ENCODE results near the gene TKFC. TPM values are rescaled to one million over a fixed set of nuclear protein-coding genes. Genes with fewer than 3 reads are reported as not detected.

Gene TKFC
- total and polyA plus RNA-seq, 2 experiments from 2014 or later = 39.8 to 44.6 TPM

DNA sequence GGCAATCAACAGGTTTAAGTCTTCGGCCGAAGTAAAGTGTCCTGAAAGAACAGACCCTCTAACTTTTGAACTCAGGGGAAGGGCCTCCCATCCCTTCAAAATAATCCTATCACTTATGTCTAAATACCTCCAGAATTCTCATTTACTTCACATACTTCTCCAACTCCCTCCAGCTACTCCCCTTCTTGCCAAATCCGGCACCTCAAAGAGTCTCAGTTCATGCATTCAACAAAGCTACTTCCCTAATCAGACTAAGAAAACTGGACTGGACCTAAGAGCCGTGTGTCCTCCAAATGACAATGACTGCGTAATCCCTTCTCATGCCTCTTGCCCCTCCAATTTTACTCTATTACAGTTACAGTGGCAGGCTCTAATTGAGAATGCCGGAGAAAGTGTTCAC is 1.4 kb upstream of the TKFC start:
- H3K4me1 ChIP-seq (ENCODE audit: insufficient read depth) = peaks cover 45% of the 10 kb centered on the region
- peak; percentile 43 for DNase-seq
- H3F3A ChIP-seq (ENCODE audit: insufficient read depth) = peaks cover 58% of the 10 kb centered on the region
- peak overlapping the region; percentile 100 for H3K9ac ChIP-seq
- no peaks in the 10 kb centered on the region for H3K9me3 ChIP-seq (ENCODE audit: low read depth)
- H3K4me3 ChIP-seq = peak overlapping the region; percentile 93
- TF ChIP-seq EZH2 (IDR thresholded peaks at IDR 0.05; ENCODE audit: insufficient read depth, poor library complexity, severe bottlenecking) (no peak), EZH2phosphoT487 (IDR thresholded peaks at IDR 0.05; ENCODE audit: insufficient read depth, low read depth) (no peak)
- in situ Hi-C loops (cut with MboI) = no loop called here
- H3K79me2 ChIP-seq (ENCODE audit: insufficient read depth) = peaks cover 60% of the 10 kb centered on the region
- no peaks in the 10 kb centered on the region for H3K27me3 ChIP-seq (replicated peaks; ENCODE audit: insufficient read depth)
- H4K20me1 ChIP-seq (ENCODE audit: insufficient read depth) = no peaks in the 10 kb centered on the region
- H3K27ac ChIP-seq = peak overlapping the region; percentile 92
- no peaks in the 10 kb centered on the region for H3K9me2 ChIP-seq (ENCODE audit: insufficient read depth)
- H2AFZ ChIP-seq = no peak overlapping the region
- H3K4me2 ChIP-seq (ENCODE audit: unreplicated experiment) = peak overlapping the region; percentile 98
- 33 to 44% methylated on average over 6 of the region's 6 CpGs for WGBS, 2 experiments (ENCODE audit: low coverage in 1 of 2, low lambda C conversion rate in 2 of 2, missing lambda C conversion rate in 2 of 2)
- H3K36me3 ChIP-seq (ENCODE audit: low read depth) = peaks cover 7% of the 10 kb centered on the region; the same call in 1 of the 2 replicates

DNA sequence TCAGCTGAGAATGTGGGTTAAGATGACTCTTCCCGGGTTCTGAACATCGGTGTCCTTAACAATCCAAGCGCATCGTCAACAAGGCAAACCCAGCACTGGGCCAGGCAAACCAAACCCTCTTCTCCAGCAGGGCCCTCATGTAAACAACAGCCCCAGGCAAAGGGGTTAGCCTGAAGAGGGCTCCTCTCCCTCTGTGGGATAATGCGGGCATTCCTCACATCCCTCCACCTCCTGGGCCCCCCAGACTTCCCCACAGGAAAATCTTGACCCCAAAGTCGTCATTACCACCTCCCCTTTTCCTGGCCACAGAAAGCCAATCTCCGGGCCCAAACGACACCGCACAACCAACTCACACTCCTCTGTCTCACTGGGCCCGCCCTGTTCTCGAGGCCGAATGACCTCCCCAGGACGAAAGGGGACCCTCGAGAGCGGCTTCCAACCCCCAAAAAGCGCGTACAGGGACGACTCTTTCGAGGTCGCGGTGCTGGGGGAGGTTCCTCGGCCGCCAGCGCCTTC is 689 bp upstream of the TKFC start:
- Histone ChIP-seq H3K9me2 (ENCODE audit: insufficient read depth) (no peaks in the 10 kb centered on the region), H4K20me1 (ENCODE audit: insufficient read depth) (no peaks in the 10 kb centered on the region), H3K9me3 (ENCODE audit: low read depth) (no peaks in the 10 kb centered on the region), H3K4me1 (ENCODE audit: insufficient read depth) (peaks cover 39% of the 10 kb centered on the region), H2AFZ (peak overlapping the region; percentile 84), H3K27me3 (replicated peaks; ENCODE audit: insufficient read depth) (no peaks in the 10 kb centered on the region), H3K9ac (peak overlapping the region; percentile 100), H3K4me3 (peak overlapping the region; percentile 93), H3K27ac (peak overlapping the region; percentile 92), H3F3A (ENCODE audit: insufficient read depth) (peaks cover 51% of the 10 kb centered on the region), H3K4me2 (ENCODE audit: unreplicated experiment) (peak overlapping the region; percentile 98), H3K79me2 (ENCODE audit: insufficient read depth) (peaks cover 54% of the 10 kb centered on the region), H3K36me3 (ENCODE audit: low read depth) (peaks cover 7% of the 10 kb centered on the region; the same call in 1 of the 2 replicates)
- no peak for TF ChIP-seq EZH2 (IDR thresholded peaks at IDR 0.05; ENCODE audit: insufficient read depth, poor library complexity, severe bottlenecking)
- no peak for TF ChIP-seq EZH2phosphoT487 (IDR thresholded peaks at IDR 0.05; ENCODE audit: insufficient read depth, low read depth)
- in situ Hi-C loops (cut with MboI) = no loop called here
- WGBS, 2 experiments (ENCODE audit: low coverage in 1 of 2, low lambda C conversion rate in 2 of 2, missing lambda C conversion rate in 2 of 2) = 0% methylated on average over 23 to 24 of the region's 24 CpGs
- peak; percentile 72 for DNase-seq

DNA sequence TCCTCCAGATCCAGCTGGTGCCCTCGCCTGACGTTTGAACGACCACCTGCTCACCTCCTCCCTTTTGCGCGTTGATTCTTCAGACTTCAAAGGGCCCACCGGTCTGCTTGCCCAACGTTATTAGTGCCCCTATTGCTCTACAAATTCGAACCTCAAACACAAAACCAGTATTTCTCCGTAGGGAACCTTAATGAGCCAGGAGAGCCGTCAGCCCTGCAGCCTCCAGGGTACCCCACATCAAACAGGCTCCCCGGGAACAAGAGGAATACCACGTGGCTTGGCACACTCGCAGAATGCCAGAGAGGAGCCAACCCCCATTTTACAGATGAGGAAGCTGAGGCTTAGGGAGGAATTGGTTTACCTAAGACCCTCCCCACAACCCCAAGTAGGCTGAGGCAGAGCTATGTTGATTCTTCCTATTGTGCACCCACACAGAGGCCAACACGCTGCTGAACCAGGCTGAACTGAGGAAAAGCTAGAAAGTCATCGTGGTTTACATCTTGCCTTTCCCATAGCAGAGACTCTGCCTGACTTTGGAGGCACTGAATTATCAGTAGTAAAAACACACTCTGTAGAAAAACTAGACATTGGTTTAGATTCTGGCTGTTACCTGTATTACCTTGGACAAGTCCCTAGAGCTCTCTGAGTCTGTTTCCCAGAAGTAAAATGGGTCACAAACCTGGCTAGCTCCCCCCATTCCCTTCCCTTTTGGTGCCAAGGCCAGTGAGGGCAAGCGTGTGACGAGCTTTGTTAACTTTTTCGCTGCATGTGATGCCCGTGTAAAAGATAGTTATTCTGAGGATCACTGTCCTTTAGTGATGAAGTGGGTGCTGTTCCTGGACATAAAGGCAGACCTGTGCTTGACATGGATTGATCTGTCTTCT is 764 bp downstream of the TKFC start:
- Histone ChIP-seq H3K27me3 (replicated peaks; ENCODE audit: insufficient read depth) (no peaks in the 10 kb centered on the region), H3K79me2 (ENCODE audit: insufficient read depth) (peaks cover 42% of the 10 kb centered on the region), H3K9ac (peak overlapping the region; percentile 100), H3K9me2 (ENCODE audit: insufficient read depth) (no peaks in the 10 kb centered on the region), H3K9me3 (ENCODE audit: low read depth) (no peaks in the 10 kb centered on the region), H3K36me3 (ENCODE audit: low read depth) (peaks cover 7% of the 10 kb centered on the region; the same call in 1 of the 2 replicates), H4K20me1 (ENCODE audit: insufficient read depth) (no peaks in the 10 kb centered on the region), H3K4me3 (peak overlapping the region; percentile 93), H3F3A (ENCODE audit: insufficient read depth) (peaks cover 39% of the 10 kb centered on the region), H3K4me1 (ENCODE audit: insufficient read depth) (peaks cover 28% of the 10 kb centered on the region), H3K4me2 (ENCODE audit: unreplicated experiment) (peak overlapping the region; percentile 98), H3K27ac (peak overlapping the region; percentile 92), H2AFZ (peak overlapping the region; percentile 84)
- in situ Hi-C loops (cut with MboI) = no loop called here
- no peak for TF ChIP-seq EZH2phosphoT487 (IDR thresholded peaks at IDR 0.05; ENCODE audit: insufficient read depth, low read depth)
- no peak for TF ChIP-seq EZH2 (IDR thresholded peaks at IDR 0.05; ENCODE audit: insufficient read depth, poor library complexity, severe bottlenecking)
- WGBS, 2 experiments (ENCODE audit: low coverage in 1 of 2, low lambda C conversion rate in 2 of 2, missing lambda C conversion rate in 2 of 2) = 32 to 34% methylated on average over 19 of the region's 19 CpGs
- no peak for DNase-seq

DNA sequence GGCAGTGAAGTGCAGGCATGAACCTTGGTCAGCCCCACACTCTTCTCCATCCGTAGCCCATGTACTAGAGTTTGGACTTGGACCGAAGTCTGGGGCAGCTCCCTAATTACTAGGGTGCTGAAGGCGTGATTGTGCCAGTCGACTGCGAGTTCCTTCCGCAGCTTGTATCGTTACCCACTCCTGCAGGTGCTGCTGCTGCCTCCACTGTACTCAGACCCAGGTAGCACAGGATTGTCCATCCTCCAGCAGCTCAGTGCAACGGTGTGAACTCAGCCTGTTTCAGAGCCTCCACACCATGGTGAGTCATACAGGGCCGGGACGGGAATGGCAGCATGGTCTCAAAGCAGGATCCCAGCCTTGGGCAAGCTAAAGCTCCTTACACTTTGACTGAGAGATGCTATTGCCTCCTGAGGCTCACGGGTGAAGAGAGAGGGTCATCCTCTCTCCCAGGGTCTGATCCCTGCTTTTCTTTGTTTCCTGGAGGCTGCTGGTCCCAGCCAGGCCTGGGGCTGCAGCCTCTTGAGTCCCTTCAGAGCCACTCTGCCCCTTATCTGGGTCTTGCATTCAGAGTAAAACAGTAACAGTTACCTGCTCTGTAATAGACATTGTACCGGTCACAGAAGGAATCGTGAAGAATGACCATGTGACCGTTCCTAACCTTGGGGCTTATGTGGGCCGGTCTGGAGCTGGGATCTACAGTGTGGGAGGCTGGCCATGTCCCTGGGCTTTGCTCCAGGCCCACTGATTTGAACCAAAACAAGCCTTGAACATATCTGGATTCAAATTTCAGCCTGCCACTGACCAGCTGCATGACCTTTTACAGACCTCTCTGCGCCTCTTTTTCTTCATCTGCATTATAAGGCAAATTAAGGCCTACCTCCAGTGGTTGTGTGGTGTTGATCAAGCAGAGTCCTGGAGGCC is 1.7 kb downstream of the TKFC start:
- H3K36me3 ChIP-seq (ENCODE audit: low read depth) = no peaks in the 10 kb centered on the region
- H4K20me1 ChIP-seq (ENCODE audit: insufficient read depth) = no peaks in the 10 kb centered on the region
- H3K79me2 ChIP-seq (ENCODE audit: insufficient read depth) = peaks cover 33% of the 10 kb centered on the region
- H2AFZ ChIP-seq = no peak overlapping the region
- 80 to 82% methylated on average over 16 of the region's 16 CpGs for WGBS, 2 experiments (ENCODE audit: low coverage in 1 of 2, low lambda C conversion rate in 2 of 2, missing lambda C conversion rate in 2 of 2)
- no peak overlapping the region for H3K9ac ChIP-seq
- peaks cover 34% of the 10 kb centered on the region; the same call in 1 of the 2 replicates for H3F3A ChIP-seq (ENCODE audit: insufficient read depth)
- no peak overlapping the region for H3K4me3 ChIP-seq
- in situ Hi-C loops (cut with MboI) = loop anchor here (5.0 kb wide), 1 partner anchor 53 kb away; no protein-coding TSS in a partner anchor
- no peak overlapping the region for H3K27ac ChIP-seq
- TF ChIP-seq EZH2 (IDR thresholded peaks at IDR 0.05; ENCODE audit: insufficient read depth, poor library complexity, severe bottlenecking) = no peak
- no peak for TF ChIP-seq EZH2phosphoT487 (IDR thresholded peaks at IDR 0.05; ENCODE audit: insufficient read depth, low read depth)
- H3K27me3 ChIP-seq (replicated peaks; ENCODE audit: insufficient read depth) = no peaks in the 10 kb centered on the region
- no peaks in the 10 kb centered on the region for H3K9me3 ChIP-seq (ENCODE audit: low read depth)
- H3K4me2 ChIP-seq (ENCODE audit: unreplicated experiment) = no peak overlapping the region
- DNase-seq = peak; percentile 68
- peaks cover 22% of the 10 kb centered on the region for H3K4me1 ChIP-seq (ENCODE audit: insufficient read depth)
- no peaks in the 10 kb centered on the region for H3K9me2 ChIP-seq (ENCODE audit: insufficient read depth)
